K562 (cell line): ENCODE measurements around the gene SMNDC1. TPM values are rescaled to one million over a fixed set of nuclear protein-coding genes. Genes with fewer than 3 reads are reported as not detected.

ENCODE experiments used
- ATAC-seq: fragments of 200-7000 bp; cut with Tn5 transposase; 3 replicates; pipeline ENCODE4 v1.9.1; 2020; ENCODE audit warnings: moderate library complexity
- BruUV-seq: library from RNA; stranded (reverse); fragments of 400-500 nt; replicated peaks from 2 replicates; lab custom pipeline; 2021; lab: Mats Ljungman, UMichigan
- CTCF ChIA-PET: fragments of 300-600 bp; formaldehyde crosslinking; extraction: SDS; loops from one replicate; lab custom pipeline; 2021; ENCODE audit warnings: low intra/inter-chr PET ratio; lab: Yijun Ruan, JAX
- POLR2A ChIA-PET: fragments of 300-600, 350-650 bp; sonication (Branson Sonifier 250); formaldehyde crosslinking; extraction: SDS; loops from one replicate; lab custom pipeline; 2021; ENCODE audit warnings: antibody characterized with exemption, inconsistent platforms; lab: Yijun Ruan, JAX
- DNase-seq, 4 experiments: peaks; one replicate each; pipeline versions ENCODE4 v3.0.0 to v3.0.0-alpha.2; 2011 to 2018; ENCODE audit warnings: low spot score in 3 of 4, mixed read lengths in 3 of 4; ENCODE audit errors: extremely low read depth in 1 of 4
- FAIRE-seq: peaks from 2 replicates; lab custom pipeline; 2011; peaks lifted over from hg19 to GRCh38; lab: Jason Lieb, UNC
- H2AFZ ChIP-seq: 2 replicates; pipeline ENCODE4 v1.6.0; 2011; ENCODE audit warnings: low read depth, low read length, control low read depth, inconsistent platforms
- H3K27ac ChIP-seq: fragments of 200-600 bp; 3 replicates; pipeline ENCODE4 v1.8.0; 2011; ENCODE audit warnings: low read depth, mild to moderate bottlenecking, control low read depth, inconsistent platforms, low read length, moderate library complexity, mixed read lengths; ENCODE audit errors: extremely low read depth
- H3K27me3 ChIP-seq, 2 experiments: fragments of 300-600 bp in 1 of 2; 2 replicates in 1 of 2; 3 replicates in 1 of 2; pipeline versions ENCODE4 v1.6.0 to v1.8.0; 2011; ENCODE audit warnings: inconsistent platforms in 2 of 2, low read length in 2 of 2, mild to moderate bottlenecking in 1 of 2, mixed read lengths in 1 of 2, moderate library complexity in 1 of 2; ENCODE audit not compliant: control insufficient read depth in 2 of 2, insufficient read depth in 2 of 2
- H3K36me3 ChIP-seq: fragments of 300-600 bp; 3 replicates; pipeline ENCODE4 v1.8.0; 2011; ENCODE audit warnings: mild to moderate bottlenecking, low read length, inconsistent platforms; ENCODE audit not compliant: control insufficient read depth, insufficient read depth
- H3K4me1 ChIP-seq, 2 experiments: fragments of 200-600 bp in 1 of 2; replicated peaks in 1 of 2; 2 replicates in 1 of 2; 3 replicates in 1 of 2; pipeline versions ENCODE4 v1.5.1 to v1.8.0; 2011; ENCODE audit warnings: inconsistent platforms in 2 of 2, low read length in 2 of 2, mild to moderate bottlenecking in 1 of 2, mixed read lengths in 1 of 2, moderate library complexity in 1 of 2; ENCODE audit not compliant: control insufficient read depth in 2 of 2, insufficient read depth in 2 of 2
- H3K4me2 ChIP-seq: 2 replicates; pipeline ENCODE4 v1.6.1; 2011; ENCODE audit warnings: low read length, control low read depth, inconsistent platforms, mixed read lengths; ENCODE audit not compliant: insufficient read depth
- H3K4me3 ChIP-seq: fragments of 200-600 bp; sonication (generic), shearing (Covaris generic); 2 replicates; pipeline ENCODE4 v1.5.1; 2016; ENCODE audit warnings: control low read depth, inconsistent platforms
- H3K79me2 ChIP-seq: fragments of 200-600 bp; 3 replicates; pipeline ENCODE4 v1.8.0; 2011; ENCODE audit warnings: low read length, inconsistent platforms; ENCODE audit not compliant: control insufficient read depth, insufficient read depth
- H3K9ac ChIP-seq, 2 experiments: 2 replicates each; pipeline versions ENCODE4 v1.6.0 to v1.6.1; 2011; ENCODE audit warnings: low read depth in 2 of 2, low read length in 2 of 2, control low read depth in 1 of 2, inconsistent platforms in 1 of 2, mild to moderate bottlenecking in 1 of 2, mixed read lengths in 1 of 2; ENCODE audit not compliant: insufficient read depth in 1 of 2
- H3K9me1 ChIP-seq: one replicate; pipeline ENCODE4 v1.6.0; 2011; ENCODE audit warnings: inconsistent platforms, mild to moderate bottlenecking, low read length, moderate library complexity; ENCODE audit not compliant: control insufficient read depth, insufficient read depth
- H3K9me3 ChIP-seq: replicated peaks from 2 replicates; pipeline ENCODE4 v1.5.1; 2011; ENCODE audit warnings: low read depth, low read length, inconsistent platforms; ENCODE audit not compliant: control insufficient read depth, insufficient read depth
- H4K20me1 ChIP-seq: replicated peaks from 2 replicates; pipeline ENCODE4 v1.6.1; 2011; ENCODE audit warnings: low read length, inconsistent platforms, mixed read lengths; ENCODE audit not compliant: control insufficient read depth, insufficient read depth
- CCNT2 ChIP-seq: IDR thresholded peaks from 2 replicates; pipeline ENCODE4 v1.6.1; 2011; ENCODE audit warnings: borderline replicate concordance, low read depth, mild to moderate bottlenecking, moderate library complexity, mixed read lengths, low read length; ENCODE audit not compliant: insufficient read length; ENCODE audit errors: extremely low read depth
- CLOCK ChIP-seq: fragments of 250-450 bp; sonication (Bioruptor Pico); IDR thresholded peaks from 2 replicates; pipeline ENCODE4 v1.4.0; 2020; ENCODE audit warnings: mild to moderate bottlenecking, moderate library complexity, borderline replicate concordance
- HMGN3 ChIP-seq: IDR thresholded peaks from 2 replicates; pipeline ENCODE4 v1.6.1; 2011; ENCODE audit warnings: borderline replicate concordance, low read depth, mild to moderate bottlenecking, mixed read lengths, low read length; ENCODE audit not compliant: insufficient read length; ENCODE audit errors: extremely low read depth
- NCOA6 ChIP-seq: fragments of 450-650 bp; IDR thresholded peaks from 2 replicates; pipeline ENCODE4 v1.6.1; 2017; ENCODE audit warnings: mild to moderate bottlenecking
- RBFOX2 ChIP-seq: fragments of 200-400 bp; formaldehyde crosslinking; IDR thresholded peaks from 2 replicates; pipeline ENCODE4 v1.6.1; 2017; ENCODE audit warnings: low read depth, mild to moderate bottlenecking, low read length, moderate library complexity
- UBTF ChIP-seq, 2 experiments: IDR thresholded peaks; 2 replicates each; pipeline ENCODE4 v1.6.1; 2012; ENCODE audit warnings: improper control_type of control experiment in 2 of 2, low read depth in 2 of 2, low read length in 2 of 2, borderline replicate concordance in 1 of 2
- ZBTB7A ChIP-seq: IDR thresholded peaks from 2 replicates; pipeline ENCODE4 v1.6.1; 2011; ENCODE audit warnings: low read depth, mild to moderate bottlenecking, low read length, moderate library complexity, borderline replicate concordance; ENCODE audit not compliant: control insufficient read depth
- ZFX ChIP-seq: sonication (generic); formaldehyde crosslinking; IDR thresholded peaks from 2 replicates; pipeline ENCODE4 v1.8.0; 2022; ENCODE audit warnings: mild to moderate bottlenecking, missing genetic modification reagents, moderate library complexity
- ZNF253 ChIP-seq: fragments of 250-450 bp; sonication (Bioruptor Pico); conservative IDR thresholded peaks from 2 replicates; pipeline ENCODE4 v1.6.1; 2021; ENCODE audit warnings: mild to moderate bottlenecking
- ZNF3 ChIP-seq: fragments of 250-450 bp; sonication (Bioruptor Pico); IDR thresholded peaks from 2 replicates; pipeline ENCODE4 v1.5.0; 2021; ENCODE audit warnings: mild to moderate bottlenecking, moderate library complexity
- WGBS: fragments of 100-300 bp; shearing (Covaris generic); methylation state at CpG from one replicate; pipeline ENCODE4 v1.1.6; 2016; ENCODE audit warnings: low coverage, mixed read lengths; ENCODE audit not compliant: insufficient coverage; ENCODE audit errors: missing lambda C conversion rate; 5-methylcytosine and 5-hydroxymethylcytosine counted together
- in situ Hi-C: fragments of 300-500 bp; cut with MboI; formaldehyde crosslinking; loops from 4 replicates; pipeline ENCODE4 v1.15.0; 2018; ENCODE audit warnings: inconsistent platforms, mixed read lengths
- intact Hi-C: fragments of 100-400 bp; cut with micrococcal nuclease; formaldehyde crosslinking; loops from 2 replicates; pipeline ENCODE4 v1.14.2; 2022
- polyA plus RNA-seq, 8 experiments: library from polyadenylated mRNA; depleted of rRNA in 4 of 8; stranded (reverse) in 5 of 8; unstranded in 3 of 8; fragments of >200 nt; fragmentation: Nextera tagmentation in 2 of 8; fragmentation: Illumina TruSeq in 1 of 8; extraction: Ambion mirVana in 2 of 8; extraction: Trizol in 1 of 8; gene quantifications; 2 replicates each; pipeline versions ENCODE4 v1.2.1 to v1.2.3, GENCODE V29; 2011 to 2014; ENCODE audit warnings: inconsistent platforms in 1 of 8, missing spikeins in 1 of 8
- total RNA-seq, 7 experiments: library from RNA; depleted of rRNA in 6 of 7; stranded (reverse); fragments of >200 nt in 6 of 7; fragmentation: Illumina TruSeq in 2 of 7; extraction: Trizol in 2 of 7; gene quantifications; 2 replicates each; pipeline versions ENCODE4 v1.2.1 to v1.2.3, GENCODE V29; 2011 to 2021; ENCODE audit warnings: low replicate concordance in 1 of 7
- TF ChIP-seq, protein P1 (sequence below): IDR thresholded peaks from 2 replicates; pipeline ENCODE4 v1.6.1; 2011; ENCODE audit warnings: borderline replicate concordance, low read depth, mild to moderate bottlenecking, moderate library complexity, low read length; ENCODE audit not compliant: insufficient read depth, poor library complexity, severe bottlenecking

Gene SMNDC1
- total and polyA plus RNA-seq, 9 of the 15 experiments (the other 6 are each of a cell fraction or from before 2014, with no cell fraction given) = 6.8 to 35.8 (median 12.3) TPM

- TF ChIP-seq NCOA6 = no peak
- no peak for TF ChIP-seq ZNF253 (CRISPR knock-in tag)
Observed at GRCh38 chr10:110305767-110306451, 1.2 kb upstream of the SMNDC1 start (continued).

- H3K9me1 ChIP-seq = no peaks in the 10 kb centered on the region
- peaks cover 0 to 11% of the 10 kb centered on the region in 2 experiments; a peak in 2 of 5 replicates for H3K4me1 ChIP-seq
- intact Hi-C loops (no loop called here), in situ Hi-C loops (no loop called here)
- H3K79me2 ChIP-seq = peaks cover 54% of the 10 kb centered on the region
- CTCF ChIA-PET = interaction anchor here (1.7 kb wide), 1 partner anchor 245 kb away, joined by 3 read pairs; no protein-coding TSS in a partner anchor
- FAIRE-seq (no peak), ATAC-seq (peak; percentile 87), DNase-seq (peak in 2 of 4 experiments; percentile 30 to 46)
- peak overlapping the region; percentile 83 to 99 for H3K9ac ChIP-seq
- peak overlapping the region; percentile 55; the same call in 1 of the 2 replicates for H2AFZ ChIP-seq
- 3% methylated on average over 8 of the region's 42 CpGs for WGBS
- no TSS peak for BruUV-seq
- peak overlapping the region; percentile 89 for H3K4me3 ChIP-seq
- H3K4me2 ChIP-seq = peak overlapping the region; percentile 75; the same call in 1 of the 2 replicates
- H3K36me3 ChIP-seq = peaks cover 42% of the 10 kb centered on the region
- peaks cover 4% of the 10 kb centered on the region for H4K20me1 ChIP-seq
- H3K27ac ChIP-seq = peak overlapping the region; percentile 87
- H3K27me3 ChIP-seq = no peaks in the 10 kb centered on the region
- POLR2A ChIA-PET = interaction anchor here (0.6 to 1.8 kb wide), 7 partner anchors 15 to 265 kb away, joined by 3 to 6 read pairs (median 3); no protein-coding TSS in a partner anchor
- H3K9me3 ChIP-seq = no peaks in the 10 kb centered on the region
- TF ChIP-seq RBFOX2 (peak; percentile 76), ZNF3 (CRISPR knock-in tag) (no peak), UBTF (IDR thresholded peaks at IDR 0.05; ENCODE audit: borderline replicate concordance in 1 of 2, low read depth in 2 of 2, low read length in 2 of 2) (peak; percentile 57 to 60; a peak in 2 of 4 replicates), HMGN3 (peak; percentile 38), CCNT2 (peak; percentile 32), ZFX (CRISPR knock-in tag) (peak; percentile 56), CLOCK (CRISPR knock-in tag) (no peak), ZBTB7A (peak; percentile 52; the same call in 1 of the 2 replicates)
- TF ChIP-seq, protein P1, sequence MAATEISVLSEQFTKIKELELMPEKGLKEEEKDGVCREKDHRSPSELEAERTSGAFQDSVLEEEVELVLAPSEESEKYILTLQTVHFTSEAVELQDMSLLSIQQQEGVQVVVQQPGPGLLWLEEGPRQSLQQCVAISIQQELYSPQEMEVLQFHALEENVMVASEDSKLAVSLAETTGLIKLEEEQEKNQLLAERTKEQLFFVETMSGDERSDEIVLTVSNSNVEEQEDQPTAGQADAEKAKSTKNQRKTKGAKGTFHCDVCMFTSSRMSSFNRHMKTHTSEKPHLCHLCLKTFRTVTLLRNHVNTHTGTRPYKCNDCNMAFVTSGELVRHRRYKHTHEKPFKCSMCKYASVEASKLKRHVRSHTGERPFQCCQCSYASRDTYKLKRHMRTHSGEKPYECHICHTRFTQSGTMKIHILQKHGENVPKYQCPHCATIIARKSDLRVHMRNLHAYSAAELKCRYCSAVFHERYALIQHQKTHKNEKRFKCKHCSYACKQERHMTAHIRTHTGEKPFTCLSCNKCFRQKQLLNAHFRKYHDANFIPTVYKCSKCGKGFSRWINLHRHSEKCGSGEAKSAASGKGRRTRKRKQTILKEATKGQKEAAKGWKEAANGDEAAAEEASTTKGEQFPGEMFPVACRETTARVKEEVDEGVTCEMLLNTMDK = peak; percentile 8
Observed at GRCh38 chr10:110304394-110304779, 333 bp downstream of the SMNDC1 start.
